Esophagus muscularis mucosa (tissue), 4 donors: ENCODE measurements around the gene SLC6A8. TPM values are rescaled to one million over a fixed set of nuclear protein-coding genes. Genes with fewer than 3 reads are reported as not detected.
A peak's percentile ranks its signal among the peaks of the same experiment; 100 is the strongest.

Experiments used
- DNase-seq: peaks from one replicate; pipeline ENCODE4 v3.0.0-alpha.2; 2017; ENCODE audit errors: extremely low spot score
- H3K27ac ChIP-seq, 4 donors: fragments of 200-600 bp; sonication (generic); replicated peaks in 1 of 4; 1 replicate in 3 of 4; 2 replicates in 1 of 4; pipeline ENCODE4 v1.5.1; 2016 to 2019; ENCODE audit warnings: mild to moderate bottlenecking in 1 of 4
- H3K27me3 ChIP-seq, 4 donors: fragments of 200-600 bp; sonication (generic); one replicate each; pipeline versions ENCODE4 v1.5.1 to v1.6.0; 2016 to 2019
- H3K36me3 ChIP-seq, 4 donors: fragments of 200-600 bp; sonication (generic); one replicate each; pipeline ENCODE4 v1.5.1; 2016 to 2019
- H3K4me1 ChIP-seq, 4 donors: fragments of 200-600 bp; sonication (generic); one replicate each; pipeline ENCODE4 v1.5.1; 2016 to 2019
- H3K4me3 ChIP-seq, 4 donors: fragments of 200-600 bp; sonication (generic); 1 replicate in 2 of 4; 2 replicates in 2 of 4; pipeline ENCODE4 v1.5.1; 2016 to 2019; ENCODE audit warnings: mild to moderate bottlenecking in 4 of 4, moderate library complexity in 1 of 4
- H3K9me3 ChIP-seq, 4 donors: fragments of 200-600 bp; sonication (generic); 1 replicate in 3 of 4; 2 replicates in 1 of 4; pipeline ENCODE4 v1.5.1; 2016 to 2019
- EP300 ChIP-seq: sonication (generic); formaldehyde crosslinking; IDR thresholded peaks from one replicate; pipeline ENCODE4 v1.6.1; 2017; ENCODE audit warnings: antibody characterized with exemption
- POLR2A ChIP-seq: fragments of 450-650 bp; IDR thresholded peaks from one replicate; pipeline ENCODE4 v1.6.1; 2017; ENCODE audit warnings: antibody characterized with exemption, moderate library complexity, mild to moderate bottlenecking, low read depth
- POLR2AphosphoS5 ChIP-seq, 2 donors: sonication (generic); formaldehyde crosslinking; IDR thresholded peaks; one replicate each; pipeline ENCODE4 v1.6.1; 2017; ENCODE audit warnings: antibody characterized with exemption in 2 of 2
- WGBS: methylation state at CpG from one replicate; pipeline ENCODE4 v1.1.5; 2018; 5-methylcytosine and 5-hydroxymethylcytosine counted together
- intact Hi-C: fragments of 100-400 bp; cut with DNase I; formaldehyde crosslinking; loops from one replicate; pipeline ENCODE4 v1.15.1; 2023
- total RNA-seq, 4 donors: library from RNA; depleted of rRNA; stranded (reverse); fragments of >200 nt; gene quantifications; one replicate each; pipeline versions ENCODE4 v1.1.0 to v1.2.1, GENCODE V29; 2016
- TF ChIP-seq, protein P1 (sequence below), 3 experiments: fragments of 200-600 bp in 2 of 3; fragments of 450-650 bp in 1 of 3; sonication (generic) in 2 of 3; IDR thresholded peaks; one replicate each; pipeline ENCODE4 v1.5.1; 2017 to 2019; ENCODE audit warnings: antibody characterized with exemption in 3 of 3, mild to moderate bottlenecking in 2 of 3, moderate library complexity in 1 of 3

SLC6A8 gene
- total RNA-seq, 4 donors from 2014 or later, result 41.7 to 62.3 (median 45.6) TPM

DNA sequence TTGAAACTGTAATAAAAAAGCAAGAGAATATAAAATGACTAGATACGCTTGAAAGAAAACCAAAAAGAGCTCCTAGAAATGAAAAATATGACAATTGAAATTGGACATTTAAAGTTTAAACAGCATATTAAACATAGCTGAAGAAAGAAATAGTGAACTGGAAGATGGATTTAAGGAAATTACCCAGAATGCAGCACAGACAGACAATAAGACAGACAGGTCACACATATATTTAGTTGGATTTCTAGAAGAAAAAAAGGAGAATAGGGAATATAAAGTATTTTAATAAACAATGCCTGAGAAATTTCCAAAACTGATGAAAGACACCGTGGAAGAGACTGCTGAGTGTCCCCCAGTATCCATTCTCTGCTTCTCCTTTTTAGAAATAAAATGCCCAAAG lies 34.2 kb upstream of the SLC6A8 start:
- peaks cover 0 to 18% (median 5%) of the 10 kb centered on the region in 4 donors for H3K27me3 ChIP-seq
- no peaks in the 10 kb centered on the region for H3K4me1 ChIP-seq
- 82% methylated on average over 2 of the region's 2 CpGs for WGBS
- H3K27ac ChIP-seq, result no peak overlapping the region
- H3K9me3 ChIP-seq, result peaks cover 0 to 23% (median 0%) of the 10 kb centered on the region in 4 donors
- intact Hi-C loops, result no loop called here
- no peak for DNase-seq
- TF ChIP-seq, protein P1, sequence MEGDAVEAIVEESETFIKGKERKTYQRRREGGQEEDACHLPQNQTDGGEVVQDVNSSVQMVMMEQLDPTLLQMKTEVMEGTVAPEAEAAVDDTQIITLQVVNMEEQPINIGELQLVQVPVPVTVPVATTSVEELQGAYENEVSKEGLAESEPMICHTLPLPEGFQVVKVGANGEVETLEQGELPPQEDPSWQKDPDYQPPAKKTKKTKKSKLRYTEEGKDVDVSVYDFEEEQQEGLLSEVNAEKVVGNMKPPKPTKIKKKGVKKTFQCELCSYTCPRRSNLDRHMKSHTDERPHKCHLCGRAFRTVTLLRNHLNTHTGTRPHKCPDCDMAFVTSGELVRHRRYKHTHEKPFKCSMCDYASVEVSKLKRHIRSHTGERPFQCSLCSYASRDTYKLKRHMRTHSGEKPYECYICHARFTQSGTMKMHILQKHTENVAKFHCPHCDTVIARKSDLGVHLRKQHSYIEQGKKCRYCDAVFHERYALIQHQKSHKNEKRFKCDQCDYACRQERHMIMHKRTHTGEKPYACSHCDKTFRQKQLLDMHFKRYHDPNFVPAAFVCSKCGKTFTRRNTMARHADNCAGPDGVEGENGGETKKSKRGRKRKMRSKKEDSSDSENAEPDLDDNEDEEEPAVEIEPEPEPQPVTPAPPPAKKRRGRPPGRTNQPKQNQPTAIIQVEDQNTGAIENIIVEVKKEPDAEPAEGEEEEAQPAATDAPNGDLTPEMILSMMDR (IDR thresholded peaks at IDR 0.05), result no peak
- no peak for TF ChIP-seq EP300
- TF ChIP-seq POLR2A, result no peak
- TF ChIP-seq POLR2AphosphoS5 (IDR thresholded peaks at IDR 0.05), result no peak
- no peaks in the 10 kb centered on the region for H3K36me3 ChIP-seq
- H3K4me3 ChIP-seq, result no peak overlapping the region

DNA sequence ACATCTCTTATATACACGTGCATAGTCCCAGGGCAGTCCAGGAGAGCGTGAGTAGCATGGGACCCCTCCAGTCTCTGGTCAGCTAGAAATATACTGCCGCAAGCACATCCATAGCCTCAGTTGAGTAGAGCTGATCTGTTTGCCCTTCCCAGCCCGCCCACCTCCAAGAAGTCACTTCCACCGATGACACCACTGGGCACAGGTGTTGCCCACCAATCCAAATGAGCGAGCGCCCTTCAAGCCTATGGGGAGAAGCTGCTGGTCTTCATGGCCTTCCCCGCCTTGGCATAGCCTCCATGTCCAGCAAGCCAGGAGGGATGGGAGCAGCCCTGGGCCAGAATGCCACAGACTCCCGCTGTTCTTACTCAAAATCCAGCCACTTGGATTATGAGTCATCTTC lies 30.6 kb upstream of the SLC6A8 start:
- no peaks in the 10 kb centered on the region for H3K36me3 ChIP-seq
- peaks cover 0 to 32% (median 0%) of the 10 kb centered on the region in 4 donors for H3K9me3 ChIP-seq
- intact Hi-C loops, result no loop called here
- TF ChIP-seq POLR2AphosphoS5 (IDR thresholded peaks at IDR 0.05) (no peak), EP300 (no peak), POLR2A (no peak)
- TF ChIP-seq, protein P1 (IDR thresholded peaks at IDR 0.05), result no peak
- H3K4me1 ChIP-seq, result no peaks in the 10 kb centered on the region
- peaks cover 0 to 13% (median 2%) of the 10 kb centered on the region in 4 donors for H3K27me3 ChIP-seq
- 93% methylated on average over 9 of the region's 9 CpGs for WGBS
- no peak overlapping the region for H3K27ac ChIP-seq
- DNase-seq, result no peak
- no peak overlapping the region for H3K4me3 ChIP-seq

DNA sequence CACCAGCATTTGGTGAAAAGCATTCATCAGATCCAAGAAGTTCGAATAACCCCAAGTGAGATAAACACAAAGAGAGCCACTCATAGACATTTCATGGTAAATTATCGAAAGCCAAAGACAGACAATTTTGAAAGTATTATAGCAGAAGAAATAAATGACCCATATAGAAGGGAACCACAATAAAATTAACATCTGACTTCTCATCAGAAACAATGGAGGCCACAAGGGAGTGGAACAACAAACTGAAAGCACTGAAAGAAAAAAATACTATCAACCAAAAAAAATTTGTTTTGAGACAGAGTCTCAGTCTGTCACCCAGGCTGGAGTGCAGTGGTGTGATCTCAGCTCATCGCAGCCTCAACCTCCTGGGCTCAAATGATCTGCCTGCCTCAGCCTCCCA lies 28.5 kb upstream of the SLC6A8 start:
- no peak for DNase-seq
- 86% methylated on average over 3 of the region's 3 CpGs for WGBS
- H3K4me3 ChIP-seq, result no peak overlapping the region
- intact Hi-C loops, result no loop called here
- no peak overlapping the region for H3K27ac ChIP-seq
- H3K36me3 ChIP-seq, result no peaks in the 10 kb centered on the region
- TF ChIP-seq POLR2AphosphoS5 (IDR thresholded peaks at IDR 0.05), result no peak
- no peak for TF ChIP-seq EP300
- TF ChIP-seq, protein P1 (IDR thresholded peaks at IDR 0.05), result no peak
- TF ChIP-seq POLR2A, result no peak
- peaks cover 0 to 24% (median 6%) of the 10 kb centered on the region in 4 donors for H3K27me3 ChIP-seq
- peaks cover 0 to 22% (median 0%) of the 10 kb centered on the region in 4 donors for H3K9me3 ChIP-seq
- peaks cover 0 to 3% (median 1%) of the 10 kb centered on the region in 4 donors for H3K4me1 ChIP-seq

DNA sequence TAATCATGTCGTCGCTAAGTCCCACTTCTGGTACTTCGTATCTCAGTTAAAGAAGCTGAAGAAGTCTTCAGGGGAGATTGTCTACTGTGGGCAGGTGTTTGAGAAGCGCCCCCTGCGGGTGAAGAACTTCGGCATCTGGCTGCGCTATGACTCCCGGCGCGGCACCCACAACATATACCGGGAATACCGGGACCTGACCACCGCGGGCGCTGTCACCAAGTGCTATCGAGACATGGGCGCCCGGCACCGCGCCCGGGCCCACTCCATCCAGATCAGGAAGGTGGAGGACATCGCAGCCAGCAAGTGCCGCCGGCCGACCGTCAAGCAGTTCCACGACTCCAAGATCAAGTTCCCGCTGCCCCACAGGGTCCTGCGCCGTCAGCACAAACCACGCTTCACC lies 25.5 kb upstream of the SLC6A8 start:
- H3K27me3 ChIP-seq, result peaks cover 0 to 24% (median 6%) of the 10 kb centered on the region in 4 donors
- 27% methylated on average over 18 of the region's 31 CpGs for WGBS
- DNase-seq, result no peak
- no peak overlapping the region for H3K27ac ChIP-seq
- peaks cover 0 to 23% (median 0%) of the 10 kb centered on the region in 4 donors for H3K9me3 ChIP-seq
- peaks cover 0 to 3% (median 1%) of the 10 kb centered on the region in 4 donors for H3K4me1 ChIP-seq
- no peaks in the 10 kb centered on the region for H3K36me3 ChIP-seq
- TF ChIP-seq, protein P1 (IDR thresholded peaks at IDR 0.05), result peak; percentile 24 to 45 (median 34)
- TF ChIP-seq POLR2AphosphoS5 (IDR thresholded peaks at IDR 0.05), result no peak
- H3K4me3 ChIP-seq, result peak overlapping the region in 2 of 4 donors; percentile 14 to 33
- intact Hi-C loops, result loop anchor here (5.0 kb wide), 1 partner anchor 105 kb away; no protein-coding TSS in a partner anchor

DNA sequence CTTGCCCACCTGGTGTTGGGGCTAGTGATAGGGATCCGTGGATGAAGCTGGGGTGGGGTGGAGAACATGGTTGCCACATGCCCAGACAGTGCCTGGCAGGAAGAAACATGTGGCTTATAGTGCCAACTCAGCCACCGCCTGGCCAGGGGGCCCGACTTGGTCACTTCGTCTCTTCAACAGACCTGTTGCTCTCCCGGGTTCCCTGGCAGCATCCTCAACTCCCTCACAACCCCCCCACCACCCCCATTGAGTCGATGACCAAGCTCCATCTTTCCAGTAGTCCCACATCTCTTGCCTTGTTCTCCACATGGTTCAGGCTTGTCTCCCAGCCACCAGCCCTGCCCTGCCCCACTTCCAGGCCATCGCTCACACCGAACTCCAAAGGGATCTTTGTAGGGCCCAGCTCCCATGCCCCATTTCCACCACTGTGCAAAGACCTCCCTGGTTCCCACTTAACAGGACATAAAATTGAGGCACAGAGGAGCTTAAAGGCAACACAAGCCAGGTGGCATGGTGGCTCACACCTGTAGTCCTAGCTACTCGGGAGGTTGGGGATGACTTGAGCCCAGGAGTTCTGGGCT lies 21.9 kb upstream of the SLC6A8 start:
- DNase-seq, result no peak
- intact Hi-C loops, result loop anchor here (2.0 kb wide), 1 partner anchor 55 kb away; no protein-coding TSS in a partner anchor
- no peak overlapping the region for H3K4me3 ChIP-seq
- H3K36me3 ChIP-seq, result no peaks in the 10 kb centered on the region
- H3K27me3 ChIP-seq, result peaks cover 0 to 20% (median 6%) of the 10 kb centered on the region in 4 donors
- H3K27ac ChIP-seq, result no peak overlapping the region
- peaks cover 0 to 20% (median 7%) of the 10 kb centered on the region in 4 donors for H3K4me1 ChIP-seq
- 77% methylated on average over 7 of the region's 9 CpGs for WGBS
- peaks cover 0 to 15% (median 0%) of the 10 kb centered on the region in 4 donors for H3K9me3 ChIP-seq
- TF ChIP-seq POLR2AphosphoS5 (IDR thresholded peaks at IDR 0.05) (no peak), EP300 (no peak), POLR2A (no peak)
- TF ChIP-seq, protein P1 (IDR thresholded peaks at IDR 0.05), result no peak
